GM23248 (cell line): ENCODE measurements around the gene SGK1. TPM values are rescaled to one million over a fixed set of nuclear protein-coding genes. Genes with fewer than 3 reads are reported as not detected.

Source experiments
- DNase-seq: peaks from one replicate; pipeline ENCODE4 v3.0.0-alpha.2; 2015
- H2AFZ ChIP-seq: fragments of 200-600 bp; sonication (generic); 2 replicates; pipeline ENCODE4 v1.6.1; 2016; ENCODE audit warnings: antibody characterized with exemption
- H3F3A ChIP-seq: fragments of 200-600 bp; sonication (generic); 2 replicates; pipeline ENCODE4 v1.6.1; 2016; ENCODE audit warnings: mild to moderate bottlenecking, antibody characterized with exemption, mixed run types; ENCODE audit not compliant: insufficient read depth
- H3K27ac ChIP-seq: fragments of 200-600 bp; sonication (generic); 2 replicates; pipeline ENCODE4 v1.5.1; 2016; ENCODE audit warnings: mild to moderate bottlenecking
- H3K27me3 ChIP-seq: fragments of 200-600 bp; sonication (generic); replicated peaks from 2 replicates; pipeline ENCODE4 v1.6.1; 2016; ENCODE audit warnings: mild to moderate bottlenecking; ENCODE audit not compliant: insufficient read depth
- H3K36me3 ChIP-seq: fragments of 200-600 bp; sonication (generic); 2 replicates; pipeline ENCODE4 v1.6.1; 2016; ENCODE audit warnings: low read depth, mild to moderate bottlenecking
- H3K4me1 ChIP-seq: fragments of 200-600 bp; sonication (generic); 2 replicates; pipeline ENCODE4 v1.6.1; 2016; ENCODE audit warnings: mild to moderate bottlenecking; ENCODE audit not compliant: insufficient read depth
- H3K4me2 ChIP-seq: fragments of 200-600 bp; sonication (generic); one replicate; pipeline ENCODE4 v1.6.1; 2016; ENCODE audit warnings: mild to moderate bottlenecking; ENCODE audit not compliant: unreplicated experiment
- H3K4me3 ChIP-seq: fragments of 200-600 bp; sonication (generic); 2 replicates; pipeline ENCODE4 v1.5.1; 2016; ENCODE audit warnings: mild to moderate bottlenecking
- H3K79me2 ChIP-seq: fragments of 200-600 bp; sonication (generic); 2 replicates; pipeline ENCODE4 v1.6.1; 2016; ENCODE audit warnings: mild to moderate bottlenecking; ENCODE audit not compliant: insufficient read depth
- H3K9ac ChIP-seq: fragments of 200-600 bp; sonication (generic); 2 replicates; pipeline ENCODE4 v1.6.1; 2016; ENCODE audit warnings: mild to moderate bottlenecking
- H3K9me2 ChIP-seq: fragments of 200-600 bp; sonication (generic); 2 replicates; pipeline ENCODE4 v1.6.1; 2016; ENCODE audit warnings: mixed run types, mild to moderate bottlenecking, moderate library complexity; ENCODE audit not compliant: insufficient read depth
- H3K9me3 ChIP-seq: fragments of 200-600 bp; sonication (generic); one replicate; pipeline ENCODE4 v1.6.1; 2017; ENCODE audit warnings: low read depth
- H4K20me1 ChIP-seq: fragments of 200-600 bp; sonication (generic); 2 replicates; pipeline ENCODE4 v1.6.0; 2016; ENCODE audit not compliant: insufficient read depth
- EZH2 ChIP-seq: fragments of 200-600 bp; sonication (generic); IDR thresholded peaks from 2 replicates; pipeline ENCODE4 v1.6.1; 2018; ENCODE audit warnings: antibody characterized with exemption, mild to moderate bottlenecking; ENCODE audit not compliant: insufficient read depth, poor library complexity, severe bottlenecking
- EZH2phosphoT487 ChIP-seq: fragments of 200-600 bp; sonication (generic); IDR thresholded peaks from 2 replicates; pipeline ENCODE4 v1.6.1; 2018; ENCODE audit warnings: antibody characterized with exemption, moderate library complexity, mild to moderate bottlenecking, low read depth; ENCODE audit not compliant: insufficient read depth
- WGBS, 2 experiments: methylation state at CpG; one replicate each; pipeline ENCODE4 v1.1.6; 2015 to 2017; ENCODE audit warnings: low lambda C conversion rate in 2 of 2, low coverage in 1 of 2; ENCODE audit errors: missing lambda C conversion rate in 2 of 2; 5-methylcytosine and 5-hydroxymethylcytosine counted together
- in situ Hi-C: fragments of 300-500 bp; cut with MboI; formaldehyde crosslinking; loops from 2 replicates; pipeline ENCODE4 v1.15.0; 2020
- polyA plus RNA-seq: library from polyadenylated mRNA; unstranded; fragments of >200 nt; fragmentation: Nextera tagmentation; extraction: Ambion mirVana; gene quantifications from 2 replicates; pipeline ENCODE4 v1.2.1, GENCODE V29; 2016
- total RNA-seq: library from RNA; depleted of rRNA; stranded (reverse); fragments of >200 nt; shearing (Covaris generic); gene quantifications from 2 replicates; pipeline ENCODE4 v1.2.3, GENCODE V29; 2014

SGK1 gene
- total and polyA plus RNA-seq, 2 experiments from 2014 or later = 134 to 228 TPM

GRCh38 chr6:134316733-134317431 lies 1.0 kb downstream of the SGK1 start:
- DNase-seq = no peak
- peak overlapping the region; percentile 98 for H3K4me2 ChIP-seq
- H3F3A ChIP-seq = no peaks in the 10 kb centered on the region
- H3K27me3 ChIP-seq = no peaks in the 10 kb centered on the region
- H3K79me2 ChIP-seq = no peaks in the 10 kb centered on the region
- no peaks in the 10 kb centered on the region for H3K36me3 ChIP-seq
- H3K27ac ChIP-seq = no peak overlapping the region
- in situ Hi-C loops = no loop called here
- TF ChIP-seq EZH2 = no peak
- TF ChIP-seq EZH2phosphoT487 = no peak
- 84 to 89% methylated on average over 6 of the region's 6 CpGs for WGBS, 2 experiments
- no peaks in the 10 kb centered on the region for H4K20me1 ChIP-seq
- peak overlapping the region; percentile 92 for H2AFZ ChIP-seq
- H3K4me3 ChIP-seq = peak overlapping the region; percentile 82
- H3K9ac ChIP-seq = no peak overlapping the region
- H3K9me3 ChIP-seq = no peaks in the 10 kb centered on the region
- no peaks in the 10 kb centered on the region for H3K4me1 ChIP-seq
- no peaks in the 10 kb centered on the region for H3K9me2 ChIP-seq

DNA sequence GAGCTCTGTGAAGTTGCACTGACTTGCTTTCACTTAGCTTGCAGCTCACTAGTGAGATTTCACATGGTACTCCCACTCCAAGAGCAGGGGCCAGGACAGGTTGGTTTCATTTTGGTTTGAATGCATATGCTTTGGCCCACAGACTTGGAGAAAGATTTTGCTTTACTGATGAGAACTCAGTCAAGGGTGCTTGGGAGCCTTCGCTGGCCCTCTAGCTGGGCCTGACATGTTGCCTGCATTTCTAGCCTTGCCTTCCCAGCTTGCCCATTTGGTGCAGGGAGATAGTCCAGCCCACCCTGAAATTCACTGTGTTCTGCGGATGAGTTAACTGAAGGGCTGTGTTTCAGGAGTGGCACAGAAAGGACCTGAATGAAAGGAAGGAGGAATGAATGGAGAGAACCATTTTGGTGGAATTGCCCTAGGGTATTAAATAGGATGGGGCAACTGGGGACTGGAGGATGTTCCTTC lies 1.9 kb downstream of the SGK1 start:
- Histone ChIP-seq H3F3A (no peaks in the 10 kb centered on the region), H3K4me1 (no peaks in the 10 kb centered on the region), H3K4me2 (no peak overlapping the region), H3K36me3 (no peaks in the 10 kb centered on the region), H3K4me3 (no peak overlapping the region), H3K27me3 (no peaks in the 10 kb centered on the region), H2AFZ (no peak overlapping the region), H4K20me1 (no peaks in the 10 kb centered on the region), H3K9me3 (no peaks in the 10 kb centered on the region), H3K27ac (no peak overlapping the region), H3K9ac (no peak overlapping the region), H3K79me2 (no peaks in the 10 kb centered on the region), H3K9me2 (no peaks in the 10 kb centered on the region)
- 92 to 100% methylated on average over 2 of the region's 2 CpGs for WGBS, 2 experiments
- no peak for TF ChIP-seq EZH2phosphoT487
- TF ChIP-seq EZH2 = no peak
- DNase-seq = no peak
- in situ Hi-C loops = no loop called here

- Histone ChIP-seq H3K4me1 (no peaks in the 10 kb centered on the region), H3K36me3 (no peaks in the 10 kb centered on the region), H3F3A (no peaks in the 10 kb centered on the region), H3K79me2 (no peaks in the 10 kb centered on the region), H3K4me3 (no peak overlapping the region), H3K9me3 (no peaks in the 10 kb centered on the region), H3K9ac (no peak overlapping the region), H2AFZ (no peak overlapping the region), H3K4me2 (no peak overlapping the region), H4K20me1 (no peaks in the 10 kb centered on the region), H3K27ac (no peak overlapping the region), H3K27me3 (no peaks in the 10 kb centered on the region), H3K9me2 (no peaks in the 10 kb centered on the region)
- DNase-seq = no peak
- in situ Hi-C loops = no loop called here
- 96% methylated on average over 1 of the region's 1 CpG for WGBS, 2 experiments
- TF ChIP-seq EZH2 = no peak
- no peak for TF ChIP-seq EZH2phosphoT487
These were observed 2.7 kb downstream of the SGK1 start for GRCh38 chr6:134315189-134315588.

DNA sequence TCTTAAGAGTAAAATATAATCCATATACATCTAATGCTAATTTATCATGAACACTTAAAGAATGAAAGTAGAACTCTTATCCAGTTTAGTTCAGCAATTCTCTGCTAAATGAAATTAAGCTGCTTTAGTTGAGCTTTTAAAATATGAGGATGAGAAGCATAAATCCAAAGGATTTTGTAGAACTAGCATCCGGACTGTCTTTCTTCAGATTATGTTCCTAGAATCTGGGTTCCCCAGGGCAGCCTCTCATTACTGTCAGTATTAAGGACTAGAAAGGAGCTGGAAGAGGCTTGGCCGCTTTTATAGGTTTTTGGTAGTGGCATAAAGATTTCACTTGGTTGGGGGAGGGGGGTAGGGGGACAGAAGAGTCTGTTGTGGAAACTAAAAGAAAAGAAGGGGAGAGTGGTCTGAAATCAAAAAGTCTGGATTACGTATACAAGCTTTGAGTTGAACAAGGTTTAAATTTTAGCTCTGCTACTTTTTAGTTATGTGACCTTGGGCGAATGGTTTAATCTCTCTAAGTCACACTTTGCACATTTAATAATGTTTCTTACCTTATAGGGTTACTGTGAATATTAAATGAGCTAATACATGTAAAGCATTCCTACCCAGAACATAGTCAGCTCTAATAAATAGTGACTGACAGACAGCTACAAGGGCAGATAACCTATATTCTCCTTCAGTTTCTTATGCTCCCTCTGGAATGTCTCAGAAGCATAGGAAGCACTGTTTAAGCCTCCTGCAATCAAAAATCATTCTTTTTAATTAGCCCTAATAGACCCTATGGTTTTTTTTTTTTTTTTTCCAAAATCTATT lies 3.7 kb downstream of the SGK1 start:
- H3K9ac ChIP-seq = no peak overlapping the region
- no peak for TF ChIP-seq EZH2phosphoT487
- no peak for TF ChIP-seq EZH2
- no peaks in the 10 kb centered on the region for H3F3A ChIP-seq
- DNase-seq = no peak
- 96 to 98% methylated on average over 4 of the region's 4 CpGs for WGBS, 2 experiments
- no peaks in the 10 kb centered on the region for H3K9me3 ChIP-seq
- H3K9me2 ChIP-seq = no peaks in the 10 kb centered on the region
- H4K20me1 ChIP-seq = no peaks in the 10 kb centered on the region
- H3K4me3 ChIP-seq = no peak overlapping the region
- no peaks in the 10 kb centered on the region for H3K4me1 ChIP-seq
- no peak overlapping the region for H3K4me2 ChIP-seq
- in situ Hi-C loops = no loop called here
- H3K27me3 ChIP-seq = no peaks in the 10 kb centered on the region
- no peaks in the 10 kb centered on the region for H3K36me3 ChIP-seq
- no peak overlapping the region for H3K27ac ChIP-seq
- H2AFZ ChIP-seq = no peak overlapping the region
- no peaks in the 10 kb centered on the region for H3K79me2 ChIP-seq
